Fibroblast of skin of left biceps (primary cell): ENCODE results near the gene COL1A1.

Experiments
- DNase-seq, 2 experiments: peaks; one replicate each; pipeline ENCODE4 v3.0.0-alpha.2; 2013; ENCODE audit warnings: low read depth in 2 of 2

Gene COL1A1

DNA sequence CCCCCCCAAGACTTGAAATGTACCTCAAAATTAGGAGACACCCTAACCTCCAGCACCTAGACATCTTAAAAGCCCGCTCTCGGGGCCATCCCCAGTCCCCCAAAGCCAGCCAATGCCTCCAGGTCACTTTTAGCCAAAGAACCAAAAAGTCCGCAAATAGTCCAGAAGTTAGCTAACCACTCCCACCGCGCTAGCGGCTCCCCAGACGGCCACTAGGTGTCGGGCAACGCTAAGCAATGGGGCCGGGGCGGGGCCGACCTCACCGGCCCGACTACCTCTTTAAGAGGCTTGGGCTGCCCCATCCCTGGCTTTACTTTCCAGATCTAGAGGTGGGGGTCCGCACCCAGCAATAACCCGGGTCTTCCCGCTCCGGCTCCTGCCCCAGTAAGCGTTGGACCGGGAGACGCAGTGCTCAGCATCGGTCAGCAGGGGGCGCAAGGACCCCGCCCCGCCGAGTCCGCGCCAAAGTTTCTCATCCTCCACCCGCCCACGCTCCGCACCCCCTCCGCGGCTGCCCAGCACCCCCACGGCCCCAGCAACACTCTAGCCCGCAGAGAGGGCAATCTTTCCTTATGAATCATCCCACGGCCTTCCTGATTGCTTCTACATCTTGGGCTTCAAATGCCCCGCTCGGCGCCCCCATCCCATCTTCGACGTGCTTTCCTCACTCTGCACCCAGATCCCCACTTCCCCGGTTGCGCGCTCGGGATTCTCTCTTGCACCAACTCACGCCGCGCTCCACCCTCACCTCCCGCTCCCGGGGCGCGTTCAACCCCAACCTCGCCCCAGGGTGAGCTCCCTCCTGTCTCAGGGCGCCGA, 765 bp downstream of the COL1A1 start:
- DNase-seq: no peak

DNA sequence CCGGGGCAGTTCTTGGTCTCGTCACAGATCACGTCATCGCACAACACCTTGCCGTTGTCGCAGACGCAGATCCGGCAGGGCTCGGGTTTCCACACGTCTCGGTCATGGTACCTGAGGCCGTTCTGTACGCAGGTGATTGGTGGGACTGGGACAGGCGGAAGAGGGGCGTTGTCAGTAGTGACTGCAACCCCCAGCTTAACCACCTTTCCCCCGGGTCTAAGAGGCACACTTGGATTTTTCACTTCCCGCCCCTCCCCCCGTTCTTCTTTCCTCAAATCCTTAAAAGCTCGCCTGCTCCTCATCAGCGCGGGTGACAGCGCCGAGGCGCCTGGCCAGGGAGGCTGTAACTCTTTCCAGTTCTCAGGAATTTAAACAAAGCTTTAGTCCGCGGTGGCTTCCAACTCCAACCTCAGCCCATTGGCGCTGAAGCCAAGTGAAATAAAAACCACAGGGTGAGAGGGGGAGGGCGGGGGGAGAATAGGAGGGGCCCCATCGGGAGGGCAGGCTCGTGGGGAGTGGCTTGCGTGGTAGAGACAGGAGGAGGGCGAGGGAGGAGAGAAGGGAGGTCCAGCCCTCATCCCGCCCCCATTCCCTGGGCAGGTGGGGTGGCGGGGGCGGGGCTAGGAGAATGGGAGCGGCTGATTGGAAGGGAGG, 1.5 kb downstream of the COL1A1 start:
- DNase-seq: peak in 1 of 2 experiments; percentile 86

DNA sequence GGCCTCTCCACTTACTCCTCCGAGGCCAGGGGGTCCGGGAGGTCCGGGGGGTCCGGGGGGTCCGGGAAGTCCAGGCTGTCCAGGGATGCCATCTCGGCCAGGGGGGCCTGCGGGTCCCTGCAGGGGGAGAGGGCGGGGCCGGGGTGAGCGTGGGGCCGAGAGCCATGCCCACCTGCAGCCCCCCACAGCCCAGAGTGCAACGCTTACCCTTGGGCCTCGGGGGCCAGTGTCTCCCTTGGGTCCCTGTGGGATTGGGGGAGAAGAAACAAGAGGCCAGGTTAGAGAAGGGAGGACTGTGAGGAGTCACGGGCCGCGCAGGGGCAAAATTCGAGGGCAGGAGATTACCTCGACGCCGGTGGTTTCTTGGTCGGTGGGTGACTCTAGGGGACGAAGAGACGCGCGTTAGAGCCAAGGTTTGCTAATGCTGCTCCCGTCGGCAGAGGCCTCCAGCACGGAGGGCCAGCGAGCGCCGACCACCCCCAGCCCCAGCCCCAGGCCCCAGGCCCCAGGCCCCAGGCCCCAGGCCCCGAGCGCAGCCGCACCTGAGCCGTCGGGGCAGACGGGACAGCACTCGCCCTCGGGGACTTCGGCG, 2.1 kb downstream of the COL1A1 start:
- no peak for DNase-seq

DNA sequence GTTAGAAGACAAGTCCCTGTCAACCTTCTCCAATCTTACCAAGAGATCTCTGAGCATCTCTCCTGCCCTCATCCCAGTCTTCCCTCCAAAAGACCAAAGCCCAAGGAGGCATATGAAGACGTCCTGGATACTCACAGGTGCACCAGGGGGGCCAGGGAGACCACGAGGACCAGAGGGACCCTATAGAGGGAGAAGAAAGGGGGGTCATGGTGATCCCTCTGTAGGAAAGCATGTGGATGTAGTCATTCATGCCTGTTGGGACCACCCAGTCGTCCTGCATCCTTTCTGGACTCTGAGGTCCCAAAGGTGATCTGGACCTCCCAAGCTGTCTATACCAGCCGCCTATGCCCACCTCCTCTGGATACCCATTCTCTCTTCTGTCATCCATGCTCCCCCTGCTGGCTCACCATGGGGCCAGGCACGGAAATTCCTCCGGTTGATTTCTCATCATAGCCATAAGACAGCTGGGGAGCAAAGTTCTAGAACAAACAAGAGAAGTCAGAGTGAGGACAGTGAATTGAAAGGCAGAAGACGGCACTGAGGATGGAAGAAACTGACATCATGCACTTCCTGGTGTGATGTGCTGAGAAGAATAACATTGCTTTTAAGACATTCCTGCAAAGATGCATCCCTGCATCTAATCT, 3.3 kb downstream of the COL1A1 start:
- DNase-seq: no peak

DNA sequence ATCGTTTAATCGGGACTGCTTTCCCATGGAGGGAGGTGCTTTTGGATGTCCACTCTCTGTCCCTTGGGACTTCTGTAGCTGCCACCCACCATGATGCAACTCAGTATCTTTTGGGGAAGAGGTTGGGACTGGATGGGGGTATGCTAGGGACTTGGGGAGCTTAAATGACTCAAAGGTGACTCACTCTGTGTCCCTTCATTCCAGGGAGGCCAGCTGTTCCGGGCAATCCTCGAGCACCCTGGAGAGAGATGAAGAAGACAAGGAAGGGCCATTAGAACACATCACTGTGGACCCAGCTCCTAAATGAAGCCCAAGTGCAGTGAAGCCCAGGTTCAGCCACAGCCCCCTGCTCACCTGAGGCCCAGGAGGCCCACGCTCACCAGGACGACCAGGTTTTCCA, 4.6 kb downstream of the COL1A1 start:
- no peak for DNase-seq

DNA sequence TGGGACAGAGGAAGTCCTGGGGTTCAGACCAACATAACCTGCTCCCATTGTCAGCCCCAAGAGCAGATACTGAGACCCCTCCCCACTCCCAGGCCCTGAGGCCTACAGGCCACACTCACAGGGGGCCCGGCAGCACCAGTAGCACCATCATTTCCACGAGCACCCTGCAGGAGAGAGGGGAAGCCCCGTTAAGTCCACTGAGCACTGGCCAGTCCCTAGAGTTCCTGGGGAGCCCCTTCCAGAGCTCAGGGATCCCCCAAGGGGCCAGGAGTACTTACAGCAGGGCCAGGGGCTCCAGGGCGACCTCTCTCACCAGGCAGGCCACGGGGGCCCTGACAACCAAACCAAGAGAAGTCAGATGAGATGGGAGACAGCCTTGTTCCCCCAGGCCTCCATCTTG, 5.4 kb downstream of the COL1A1 start:
- no peak for DNase-seq

DNA sequence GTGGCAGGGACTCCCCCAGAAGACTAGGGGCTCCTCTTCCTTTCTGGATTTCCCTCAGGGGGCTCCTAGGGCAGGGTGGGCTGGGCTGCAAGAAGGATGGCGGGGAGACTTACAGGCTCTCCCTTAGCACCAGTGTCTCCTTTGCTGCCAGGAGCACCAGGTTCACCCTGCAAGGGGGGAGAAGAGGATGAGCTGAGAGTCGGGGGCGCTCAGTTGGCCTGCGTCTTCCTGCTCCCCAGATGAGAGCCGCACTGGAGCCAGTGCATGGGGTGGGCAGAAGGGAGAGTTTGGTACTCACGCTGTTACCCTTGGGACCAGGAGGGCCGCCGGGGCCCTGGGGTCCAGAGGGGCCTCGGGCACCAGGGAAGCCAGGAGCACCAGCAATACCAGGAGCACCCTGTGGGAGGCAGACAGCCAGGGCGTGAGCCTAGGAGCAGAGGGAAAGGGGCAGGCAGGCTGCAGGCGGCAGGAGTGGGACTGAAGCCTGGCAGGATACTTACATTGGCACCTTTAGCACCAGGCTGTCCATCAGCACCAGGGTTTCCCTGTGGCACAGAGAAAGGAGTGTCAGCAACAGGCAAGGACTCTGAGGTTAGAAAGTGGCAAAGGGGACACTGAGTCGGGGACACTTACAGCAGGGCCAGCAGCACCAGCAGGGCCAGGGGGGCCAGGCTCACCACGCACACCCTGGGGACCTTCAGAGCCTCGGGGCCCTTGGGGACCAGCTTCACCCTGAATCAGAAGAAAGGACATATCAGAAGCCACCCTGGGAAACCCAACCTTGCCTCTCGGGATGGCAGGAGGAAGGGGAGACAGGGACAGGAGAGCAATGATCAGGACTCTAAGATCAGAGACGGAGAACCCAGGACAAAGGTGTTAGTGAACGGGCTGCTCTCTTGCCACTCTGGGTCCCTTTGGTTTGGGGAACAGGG, 6.2 kb downstream of the COL1A1 start:
- no peak for DNase-seq

DNA sequence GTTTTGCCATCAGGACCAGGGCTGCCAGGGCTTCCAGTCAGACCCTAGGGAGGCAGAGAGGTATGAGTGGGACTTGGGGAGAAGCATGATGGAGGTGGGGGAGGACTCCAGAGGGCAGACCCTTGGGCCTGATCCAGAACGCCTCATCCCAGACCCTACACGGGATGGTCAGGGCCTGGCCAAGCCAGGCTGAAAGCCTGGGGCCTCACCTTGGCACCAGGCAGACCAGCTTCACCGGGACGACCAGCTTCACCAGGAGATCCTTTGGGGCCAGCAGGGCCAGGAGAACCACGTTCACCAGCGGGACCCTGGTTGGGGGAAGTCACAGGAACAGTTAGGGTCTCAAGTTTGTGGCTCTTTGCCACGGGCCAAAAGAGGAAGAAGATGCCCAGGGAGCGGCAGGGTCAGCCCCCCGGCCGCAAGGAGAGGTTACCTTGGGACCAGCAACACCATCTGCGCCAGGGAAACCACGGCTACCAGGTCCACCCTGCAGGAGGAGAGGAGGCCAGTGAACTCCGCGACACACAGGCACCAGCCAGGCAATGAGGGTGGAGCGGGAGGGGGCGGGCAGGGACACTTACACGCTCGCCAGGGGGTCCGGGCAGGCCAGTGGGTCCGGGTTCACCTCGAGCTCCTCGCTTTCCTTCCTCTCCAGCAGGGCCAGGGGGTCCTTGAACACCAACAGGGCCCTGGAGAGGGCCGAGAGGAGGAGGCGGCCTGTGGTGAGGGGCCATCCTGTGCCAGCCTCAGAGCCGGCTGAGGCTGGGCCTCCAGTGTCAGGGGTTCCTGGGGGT, 7.1 kb downstream of the COL1A1 start:
- DNase-seq: no peak

DNA sequence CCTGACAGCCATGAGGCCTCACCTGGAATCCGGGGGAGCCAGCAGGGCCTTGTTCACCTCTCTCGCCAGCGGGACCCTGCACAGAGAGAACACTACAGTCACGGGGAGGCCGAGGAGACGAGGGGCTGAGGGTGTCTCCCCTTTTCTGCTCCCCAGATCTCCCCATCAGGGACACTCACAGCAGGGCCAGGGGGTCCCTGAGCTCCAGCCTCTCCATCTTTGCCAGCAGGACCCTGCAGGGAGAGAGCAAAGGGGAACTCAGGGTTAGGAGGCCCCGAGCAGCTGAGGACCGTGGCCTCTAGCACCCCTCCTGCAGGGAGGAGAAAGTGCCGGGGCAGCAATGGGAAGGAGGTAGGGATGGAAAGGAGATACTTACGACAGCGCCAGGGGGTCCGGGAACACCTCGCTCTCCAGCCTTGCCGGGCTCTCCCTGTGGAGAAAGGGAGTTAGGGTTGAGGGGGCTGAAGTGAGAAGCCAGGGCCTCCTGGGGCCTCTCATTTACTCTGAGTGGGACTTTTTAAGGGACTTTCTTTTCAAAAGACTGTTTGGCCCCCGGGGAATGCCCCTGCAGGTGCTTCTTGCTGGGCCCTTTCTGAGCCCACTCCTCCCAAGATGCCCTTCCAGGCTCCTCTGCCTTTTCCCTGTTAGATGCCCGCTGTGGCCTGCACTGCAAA, 8.7 kb downstream of the COL1A1 start:
- no peak for DNase-seq

DNA sequence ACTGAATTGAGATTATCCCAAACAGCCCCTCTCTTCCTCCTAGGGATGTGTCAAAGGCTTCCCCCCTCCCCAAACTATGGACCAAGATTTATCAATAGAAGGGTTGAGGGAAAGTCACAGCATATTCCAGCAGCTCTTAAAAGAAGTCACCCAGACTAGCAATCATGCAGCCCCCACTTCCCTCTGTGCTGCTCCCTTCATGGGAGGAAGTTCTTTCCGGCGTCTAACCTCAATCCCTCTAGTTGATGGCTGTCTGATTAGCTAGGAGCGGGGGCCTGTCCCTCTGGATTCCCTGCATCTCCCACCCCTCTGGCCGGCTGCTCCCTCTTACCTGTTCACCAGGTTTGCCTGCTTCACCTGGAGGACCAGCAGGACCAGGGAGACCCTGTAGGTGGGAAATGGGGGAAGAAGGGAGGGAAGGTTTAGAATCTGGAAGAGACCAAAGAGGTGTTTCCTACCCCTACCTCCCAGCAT, 9.2 kb downstream of the COL1A1 start:
- no peak for DNase-seq

DNA sequence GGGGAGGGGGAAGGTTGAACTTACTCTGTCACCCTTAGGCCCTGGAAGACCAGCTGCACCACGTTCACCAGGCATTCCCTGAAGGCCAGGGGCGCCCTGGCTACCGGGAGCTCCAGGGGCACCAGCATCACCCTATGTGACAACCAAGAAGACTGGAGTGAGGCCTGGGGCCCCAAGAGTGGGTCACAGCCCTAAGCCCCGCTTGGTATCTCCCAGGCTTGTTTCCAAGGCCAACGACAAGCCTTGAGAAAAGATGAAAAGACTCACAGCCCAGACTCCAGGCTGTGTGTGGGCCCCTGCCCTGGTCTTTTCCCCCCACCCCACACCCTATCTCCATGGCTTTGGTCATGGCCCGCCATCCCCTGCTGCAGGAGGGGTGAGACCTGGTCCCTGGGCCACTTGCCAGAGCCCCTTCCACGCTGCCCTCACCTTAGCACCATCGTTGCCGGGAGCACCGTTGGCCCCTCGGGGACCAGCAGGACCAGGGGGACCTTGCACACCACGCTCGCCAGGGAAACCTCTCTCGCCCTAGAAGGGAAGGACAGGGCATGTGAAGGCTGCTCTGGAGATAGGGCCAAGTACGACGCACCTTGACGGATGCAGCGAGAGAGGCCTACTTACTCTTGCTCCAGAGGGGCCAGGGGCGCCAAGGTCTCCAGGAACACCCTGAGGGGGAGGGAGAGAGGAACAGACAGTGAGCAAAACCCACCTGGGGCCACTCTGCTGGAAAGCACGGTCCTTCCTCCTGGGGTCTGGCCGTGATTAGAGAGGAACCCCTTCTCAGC, 9.9 kb downstream of the COL1A1 start:
- no peak for DNase-seq

DNA sequence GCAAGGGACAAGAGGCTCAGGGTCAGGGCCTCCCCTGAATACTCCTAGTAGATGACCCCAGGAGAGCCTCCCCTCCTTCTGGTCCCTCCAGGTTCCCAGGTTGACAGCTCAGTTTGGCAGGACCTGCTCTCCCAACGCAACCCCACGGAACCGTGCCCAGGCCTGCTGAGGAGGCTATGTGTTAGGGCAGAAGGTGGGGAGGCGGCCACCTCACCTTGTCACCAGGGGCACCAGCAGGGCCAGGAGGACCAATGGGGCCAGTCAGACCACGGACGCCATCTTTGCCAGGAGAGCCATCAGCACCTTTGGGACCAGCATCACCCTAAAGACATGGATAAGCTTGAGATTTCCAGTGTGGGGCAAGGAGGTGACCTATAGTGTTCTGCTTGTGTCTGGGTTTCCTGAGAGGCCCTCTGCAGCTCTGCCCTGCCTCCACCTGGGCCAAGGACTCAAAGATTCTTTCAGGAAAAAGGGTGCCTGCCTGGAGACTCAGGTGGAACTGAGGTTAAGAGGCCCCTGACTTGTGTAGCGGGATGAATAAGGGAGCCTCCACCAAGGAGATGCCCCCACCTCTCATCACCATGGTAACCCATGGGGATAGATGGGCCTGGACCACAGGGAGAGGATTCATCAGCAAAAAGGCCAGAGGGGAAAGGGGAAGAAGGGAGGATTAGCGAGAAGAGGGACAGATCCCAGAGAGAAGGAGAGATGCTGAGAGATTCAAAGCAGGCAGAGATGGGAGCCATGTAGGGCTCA, 10.7 kb downstream of the COL1A1 start:
- no peak for DNase-seq

DNA sequence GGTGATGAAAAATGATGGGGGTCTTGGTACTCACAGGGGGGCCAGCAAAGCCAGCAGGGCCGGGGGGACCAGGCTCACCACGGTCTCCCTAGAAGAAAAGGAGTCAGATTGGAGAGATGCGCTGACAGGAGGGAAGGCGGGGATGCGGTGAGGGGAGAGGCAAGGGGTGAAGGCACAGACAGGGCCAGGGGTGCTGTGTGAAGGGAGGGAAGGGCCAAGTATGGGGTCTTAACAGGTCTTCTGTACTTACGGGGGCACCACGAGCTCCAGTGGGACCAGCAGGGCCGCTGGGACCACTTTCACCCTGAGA, 11.2 kb downstream of the COL1A1 start:
- no peak for DNase-seq

DNA sequence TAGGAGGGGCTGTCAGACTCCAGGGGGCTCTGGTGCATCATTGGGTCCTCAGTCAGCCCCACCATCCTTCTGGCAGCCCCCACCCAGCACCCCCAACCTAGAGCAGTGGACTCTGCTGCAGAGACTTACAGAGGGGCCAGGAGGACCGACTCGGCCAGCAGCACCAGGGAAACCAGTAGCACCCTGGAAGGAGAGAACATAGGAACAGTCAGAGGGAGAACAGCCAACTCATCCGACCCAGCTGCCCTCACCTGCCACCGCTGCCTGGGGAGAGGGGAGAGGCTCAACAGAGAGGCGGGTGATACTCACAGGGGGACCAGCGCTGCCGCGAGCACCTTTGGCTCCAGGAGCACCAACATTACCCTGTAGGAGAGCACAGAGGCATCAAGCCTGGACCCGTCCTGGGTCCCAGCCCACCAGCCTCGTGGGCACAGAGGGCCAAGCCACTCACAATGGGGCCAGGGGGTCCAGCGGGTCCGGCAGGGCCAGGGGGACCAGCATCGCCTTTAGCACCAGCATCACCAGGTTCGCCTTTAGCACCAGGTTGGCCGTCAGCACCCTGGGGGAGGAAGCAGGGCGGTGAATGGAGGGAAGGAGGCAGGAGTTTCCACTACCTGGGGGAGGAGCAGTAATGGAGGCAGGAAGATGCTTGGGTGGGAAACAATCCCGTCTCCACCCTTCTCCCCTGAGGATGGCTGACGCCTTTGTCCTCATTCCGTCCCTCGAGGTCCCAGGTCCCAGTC, 11.7 kb downstream of the COL1A1 start:
- no peak for DNase-seq

DNA sequence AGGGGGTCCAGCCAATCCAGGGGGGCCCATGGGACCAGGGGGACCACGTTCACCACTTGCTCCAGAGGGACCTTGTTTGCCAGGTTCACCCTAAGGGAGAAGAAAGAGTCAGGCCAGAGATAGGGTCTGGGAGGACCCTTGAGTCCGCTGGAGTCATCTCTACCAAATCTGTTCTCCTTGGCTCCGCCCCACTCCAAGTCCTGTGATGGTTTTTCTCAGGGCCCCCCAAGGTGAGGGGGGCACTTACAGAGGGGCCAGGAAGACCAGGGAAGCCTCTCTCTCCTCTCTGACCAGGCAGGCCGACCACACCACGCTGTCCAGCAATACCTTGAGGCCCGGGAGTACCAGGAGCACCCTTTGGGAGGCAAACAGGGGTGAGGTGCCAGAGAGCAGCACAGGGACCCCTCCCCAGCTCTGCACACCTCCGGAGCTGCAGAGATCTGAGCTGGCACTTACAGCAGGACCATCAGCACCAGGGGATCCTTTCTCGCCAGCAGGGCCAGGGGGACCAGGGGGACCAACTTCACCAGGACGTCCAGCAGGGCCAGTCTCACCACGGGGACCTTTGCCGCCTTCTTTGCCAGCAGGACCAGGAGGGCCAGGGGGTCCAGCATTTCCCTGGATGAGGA, 12.4 kb downstream of the COL1A1 start:
- DNase-seq: no peak

DNA sequence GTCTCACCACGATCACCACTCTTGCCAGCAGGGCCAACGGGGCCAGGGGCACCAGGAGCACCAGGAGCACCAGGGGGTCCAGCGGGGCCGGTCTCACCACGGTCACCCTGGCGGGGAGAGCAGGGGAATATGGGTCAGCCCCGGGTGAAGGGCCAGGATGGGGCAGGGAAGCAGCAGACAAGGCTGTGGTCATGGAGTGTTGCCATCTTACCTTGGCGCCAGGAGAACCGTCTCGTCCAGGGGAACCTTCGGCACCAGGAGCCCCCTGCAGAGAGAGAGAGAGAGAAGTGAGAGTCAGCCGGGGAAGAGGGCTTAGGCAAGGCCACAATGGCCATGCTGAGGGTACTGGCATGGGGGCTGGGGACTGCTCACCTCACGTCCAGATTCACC, 12.9 kb downstream of the COL1A1 start:
- DNase-seq: no peak

DNA sequence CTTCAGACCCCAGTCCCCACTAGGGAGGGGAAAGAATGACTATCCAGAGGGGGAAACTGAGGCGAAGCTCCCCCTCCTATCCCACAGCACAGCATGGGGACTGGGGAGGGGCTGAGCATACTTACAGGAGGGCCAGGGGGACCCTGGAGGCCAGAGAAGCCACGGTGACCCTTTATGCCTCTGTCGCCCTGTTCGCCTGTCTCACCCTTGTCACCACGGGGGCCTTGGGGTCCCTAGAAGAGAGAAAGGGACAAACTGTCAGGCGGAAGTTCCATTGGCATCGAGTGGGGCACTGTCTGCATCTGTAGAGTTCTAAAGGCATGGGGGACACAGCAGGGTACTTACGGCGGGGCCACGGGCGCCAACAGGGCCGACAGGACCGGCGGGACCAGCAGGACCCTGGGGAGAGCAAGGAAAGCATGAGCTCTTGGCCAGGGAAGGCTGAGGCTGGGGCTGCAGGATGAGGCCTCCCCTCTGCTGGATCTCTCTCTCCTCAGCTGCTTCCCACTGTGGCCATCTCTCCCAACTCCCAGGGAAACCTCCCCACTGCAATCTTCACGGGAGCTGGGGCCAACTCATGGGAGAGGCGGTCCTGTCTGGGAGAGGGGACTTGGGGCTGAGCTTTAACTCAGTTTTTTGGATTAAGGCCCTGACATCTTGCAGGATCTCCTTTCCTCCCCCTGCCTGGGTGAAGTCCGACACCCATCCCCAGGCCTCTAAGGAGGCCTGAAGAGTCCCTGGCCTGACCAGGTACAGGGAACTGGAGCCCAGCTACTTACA, 13.5 kb downstream of the COL1A1 start:
- DNase-seq: no peak
